Measurements from ENCODE around the gene DLG5.

DNA sequence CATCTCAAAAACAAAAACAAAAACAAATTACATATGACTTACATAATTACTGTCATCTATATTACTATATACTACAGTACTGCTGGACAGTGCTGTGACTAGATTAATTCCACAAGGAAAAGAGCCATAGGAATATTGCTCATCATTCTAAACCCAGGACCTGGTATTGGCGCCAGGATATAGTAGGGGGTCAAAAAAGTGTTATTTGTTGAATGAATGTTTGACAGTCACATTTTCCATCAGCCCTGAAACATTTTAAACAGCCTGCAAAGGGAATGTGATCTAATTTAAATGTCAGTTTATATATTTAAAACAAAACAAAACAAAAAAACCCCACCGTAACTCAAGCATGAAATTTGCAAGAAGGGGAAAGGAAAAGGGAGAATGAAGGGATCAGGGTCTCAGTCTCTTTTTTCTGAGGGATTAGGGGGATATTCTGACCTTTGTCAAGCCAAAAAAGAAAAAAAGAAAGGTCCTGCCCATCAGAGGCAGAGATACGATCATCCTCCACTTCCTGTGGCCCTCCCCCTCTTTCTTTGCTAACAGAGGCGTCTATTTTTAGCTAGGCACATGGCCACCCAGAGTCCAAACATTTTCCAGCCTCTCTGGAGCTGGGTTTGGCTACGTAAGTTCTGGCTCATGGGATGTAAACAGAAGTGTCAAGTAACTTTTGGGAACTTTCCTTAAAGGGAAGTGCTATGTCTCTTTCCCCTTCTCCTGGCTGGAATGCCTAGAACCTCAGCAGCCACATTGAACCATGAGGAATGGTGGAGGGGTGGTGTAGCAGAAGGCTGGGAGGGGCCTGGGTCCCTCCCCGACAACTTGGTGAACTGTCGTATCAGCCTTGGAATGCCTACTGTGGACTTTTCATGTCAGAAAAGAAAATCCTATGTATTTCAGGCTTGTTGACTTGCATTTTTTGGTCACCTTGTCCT is 44.6 kb upstream of the DLG5 start:
- TF ChIP-seq CTCF (IDR thresholded peaks at IDR 0.05; ENCODE audit: low read depth, low read length, missing input control) (no peak), JUND (IDR thresholded peaks at IDR 0.05) (peak; percentile 51 to 74), FOXA1 (IDR thresholded peaks at IDR 0.05) (no peak), TAF1 (conservative IDR thresholded peaks at IDR 0.05) (no peak), GABPA (IDR thresholded peaks at IDR 0.05 in 1 of 2, conservative IDR thresholded peaks at IDR 0.05 in 1 of 2) (peak in 1 of 2 donors; percentile 63), SP1 (IDR thresholded peaks at IDR 0.05) (peak; percentile 85), RAD21 (IDR thresholded peaks at IDR 0.05) (peak; percentile 53 to 59), HNF4A (conservative IDR thresholded peaks at IDR 0.05) (peak; percentile 71 to 73), NR2F2 (IDR thresholded peaks at IDR 0.05) (peak; percentile 60)
- TF ChIP-seq, protein P1, sequence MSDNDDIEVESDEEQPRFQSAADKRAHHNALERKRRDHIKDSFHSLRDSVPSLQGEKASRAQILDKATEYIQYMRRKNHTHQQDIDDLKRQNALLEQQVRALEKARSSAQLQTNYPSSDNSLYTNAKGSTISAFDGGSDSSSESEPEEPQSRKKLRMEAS (IDR thresholded peaks at IDR 0.05), result peak; percentile 63
- TF ChIP-seq, protein P2, sequence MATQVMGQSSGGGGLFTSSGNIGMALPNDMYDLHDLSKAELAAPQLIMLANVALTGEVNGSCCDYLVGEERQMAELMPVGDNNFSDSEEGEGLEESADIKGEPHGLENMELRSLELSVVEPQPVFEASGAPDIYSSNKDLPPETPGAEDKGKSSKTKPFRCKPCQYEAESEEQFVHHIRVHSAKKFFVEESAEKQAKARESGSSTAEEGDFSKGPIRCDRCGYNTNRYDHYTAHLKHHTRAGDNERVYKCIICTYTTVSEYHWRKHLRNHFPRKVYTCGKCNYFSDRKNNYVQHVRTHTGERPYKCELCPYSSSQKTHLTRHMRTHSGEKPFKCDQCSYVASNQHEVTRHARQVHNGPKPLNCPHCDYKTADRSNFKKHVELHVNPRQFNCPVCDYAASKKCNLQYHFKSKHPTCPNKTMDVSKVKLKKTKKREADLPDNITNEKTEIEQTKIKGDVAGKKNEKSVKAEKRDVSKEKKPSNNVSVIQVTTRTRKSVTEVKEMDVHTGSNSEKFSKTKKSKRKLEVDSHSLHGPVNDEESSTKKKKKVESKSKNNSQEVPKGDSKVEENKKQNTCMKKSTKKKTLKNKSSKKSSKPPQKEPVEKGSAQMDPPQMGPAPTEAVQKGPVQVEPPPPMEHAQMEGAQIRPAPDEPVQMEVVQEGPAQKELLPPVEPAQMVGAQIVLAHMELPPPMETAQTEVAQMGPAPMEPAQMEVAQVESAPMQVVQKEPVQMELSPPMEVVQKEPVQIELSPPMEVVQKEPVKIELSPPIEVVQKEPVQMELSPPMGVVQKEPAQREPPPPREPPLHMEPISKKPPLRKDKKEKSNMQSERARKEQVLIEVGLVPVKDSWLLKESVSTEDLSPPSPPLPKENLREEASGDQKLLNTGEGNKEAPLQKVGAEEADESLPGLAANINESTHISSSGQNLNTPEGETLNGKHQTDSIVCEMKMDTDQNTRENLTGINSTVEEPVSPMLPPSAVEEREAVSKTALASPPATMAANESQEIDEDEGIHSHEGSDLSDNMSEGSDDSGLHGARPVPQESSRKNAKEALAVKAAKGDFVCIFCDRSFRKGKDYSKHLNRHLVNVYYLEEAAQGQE (IDR thresholded peaks at IDR 0.05), result peak; percentile 84
- TF ChIP-seq, protein P3, sequence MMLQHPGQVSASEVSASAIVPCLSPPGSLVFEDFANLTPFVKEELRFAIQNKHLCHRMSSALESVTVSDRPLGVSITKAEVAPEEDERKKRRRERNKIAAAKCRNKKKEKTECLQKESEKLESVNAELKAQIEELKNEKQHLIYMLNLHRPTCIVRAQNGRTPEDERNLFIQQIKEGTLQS (IDR thresholded peaks at IDR 0.05), result no peak
- TF ChIP-seq, protein P4, sequence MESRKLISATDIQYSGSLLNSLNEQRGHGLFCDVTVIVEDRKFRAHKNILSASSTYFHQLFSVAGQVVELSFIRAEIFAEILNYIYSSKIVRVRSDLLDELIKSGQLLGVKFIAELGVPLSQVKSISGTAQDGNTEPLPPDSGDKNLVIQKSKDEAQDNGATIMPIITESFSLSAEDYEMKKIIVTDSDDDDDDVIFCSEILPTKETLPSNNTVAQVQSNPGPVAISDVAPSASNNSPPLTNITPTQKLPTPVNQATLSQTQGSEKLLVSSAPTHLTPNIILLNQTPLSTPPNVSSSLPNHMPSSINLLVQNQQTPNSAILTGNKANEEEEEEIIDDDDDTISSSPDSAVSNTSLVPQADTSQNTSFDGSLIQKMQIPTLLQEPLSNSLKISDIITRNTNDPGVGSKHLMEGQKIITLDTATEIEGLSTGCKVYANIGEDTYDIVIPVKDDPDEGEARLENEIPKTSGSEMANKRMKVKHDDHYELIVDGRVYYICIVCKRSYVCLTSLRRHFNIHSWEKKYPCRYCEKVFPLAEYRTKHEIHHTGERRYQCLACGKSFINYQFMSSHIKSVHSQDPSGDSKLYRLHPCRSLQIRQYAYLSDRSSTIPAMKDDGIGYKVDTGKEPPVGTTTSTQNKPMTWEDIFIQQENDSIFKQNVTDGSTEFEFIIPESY (IDR thresholded peaks at IDR 0.05), result no peak
